ENCODE measurements around the gene LRRC3C.

LRRC3C gene

DNA sequence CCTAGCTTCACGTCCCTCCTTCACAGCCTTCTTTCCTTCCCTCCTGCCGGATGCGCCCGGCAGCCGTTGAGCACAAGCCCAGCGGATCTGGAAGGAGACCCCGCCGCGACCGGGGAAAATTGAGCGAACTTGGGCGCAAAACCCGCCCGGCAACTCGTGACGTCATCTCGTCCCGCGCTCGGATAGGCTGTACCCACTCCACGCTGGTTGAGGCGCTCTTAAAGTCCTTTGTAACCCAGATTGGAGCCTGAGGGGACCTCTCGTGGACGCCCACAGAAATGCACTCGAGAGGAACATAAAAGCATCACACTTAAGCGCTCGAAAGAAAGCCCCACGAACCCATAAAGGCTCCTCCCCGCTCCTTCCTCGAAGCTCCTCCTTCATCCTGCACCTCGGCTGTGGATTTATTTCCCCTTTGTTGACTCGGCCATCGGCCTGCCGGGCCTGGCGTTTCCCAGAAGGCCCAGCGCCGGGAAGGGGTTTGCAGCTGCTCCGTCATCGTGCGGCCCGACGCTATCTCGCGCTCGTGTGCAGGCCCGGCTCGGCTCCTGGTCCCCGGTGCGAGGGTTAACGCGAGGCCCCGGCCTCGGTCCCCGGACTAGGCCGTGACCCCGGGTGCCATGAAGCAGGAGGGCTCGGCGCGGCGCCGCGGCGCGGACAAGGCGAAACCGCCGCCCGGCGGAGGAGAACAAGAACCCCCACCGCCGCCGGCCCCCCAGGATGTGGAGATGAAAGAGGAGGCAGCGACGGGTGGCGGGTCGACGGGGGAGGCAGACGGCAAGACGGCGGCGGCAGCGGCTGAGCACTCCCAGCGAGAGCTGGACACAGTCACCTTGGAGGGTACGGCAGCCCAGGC is 53.0 kb downstream of the LRRC3C start, which contains the start of gene PSMD3:
PSMD3 (plus strand) TSS at position 457 of the 856 bp plus-strand sequence; CDS start at position 621, 164 bp downstream.
- H3K9me2 ChIP-seq (replicated peaks; ENCODE audit: insufficient read depth, low read length) = no peaks in the 10 kb centered on the region
- H2AFZ ChIP-seq (ENCODE audit: low read length) = peak within 1 kb of the TSS; percentile 92
- no peaks in the 10 kb centered on the region for H3K9me3 ChIP-seq (replicated peaks; ENCODE audit: insufficient read depth, low read length)
- H3K4me3 ChIP-seq (ENCODE audit: low read length) = peak within 1 kb of the TSS; percentile 90
- peaks cover 6% of the 10 kb centered on the region; the same call in 1 of the 2 replicates for H3K27me3 ChIP-seq (replicated peaks; ENCODE audit: insufficient read depth, low read length)
- H3K9ac ChIP-seq (ENCODE audit: low read length) = peak within 1 kb of the TSS; percentile 99
- peaks cover 17% of the 10 kb centered on the region; the same call in 1 of the 2 replicates for H3K4me1 ChIP-seq (ENCODE audit: low read length)
- H3K4me2 ChIP-seq (ENCODE audit: low read depth, low read length) = peak within 1 kb of the TSS; percentile 93
- peak; percentile 99 for DNase-seq
- no peak for TF ChIP-seq EZH2phosphoT487 (IDR thresholded peaks at IDR 0.05; ENCODE audit: low read length)
- TF ChIP-seq EZH2 (optimal IDR thresholded peaks at IDR 0.05; ENCODE audit: low read depth, low read length) = no peak
- TF ChIP-seq, protein P1, sequence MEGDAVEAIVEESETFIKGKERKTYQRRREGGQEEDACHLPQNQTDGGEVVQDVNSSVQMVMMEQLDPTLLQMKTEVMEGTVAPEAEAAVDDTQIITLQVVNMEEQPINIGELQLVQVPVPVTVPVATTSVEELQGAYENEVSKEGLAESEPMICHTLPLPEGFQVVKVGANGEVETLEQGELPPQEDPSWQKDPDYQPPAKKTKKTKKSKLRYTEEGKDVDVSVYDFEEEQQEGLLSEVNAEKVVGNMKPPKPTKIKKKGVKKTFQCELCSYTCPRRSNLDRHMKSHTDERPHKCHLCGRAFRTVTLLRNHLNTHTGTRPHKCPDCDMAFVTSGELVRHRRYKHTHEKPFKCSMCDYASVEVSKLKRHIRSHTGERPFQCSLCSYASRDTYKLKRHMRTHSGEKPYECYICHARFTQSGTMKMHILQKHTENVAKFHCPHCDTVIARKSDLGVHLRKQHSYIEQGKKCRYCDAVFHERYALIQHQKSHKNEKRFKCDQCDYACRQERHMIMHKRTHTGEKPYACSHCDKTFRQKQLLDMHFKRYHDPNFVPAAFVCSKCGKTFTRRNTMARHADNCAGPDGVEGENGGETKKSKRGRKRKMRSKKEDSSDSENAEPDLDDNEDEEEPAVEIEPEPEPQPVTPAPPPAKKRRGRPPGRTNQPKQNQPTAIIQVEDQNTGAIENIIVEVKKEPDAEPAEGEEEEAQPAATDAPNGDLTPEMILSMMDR (IDR thresholded peaks at IDR 0.05; ENCODE audit: low read length) = peak; percentile 72
- H3K36me3 ChIP-seq (replicated peaks; ENCODE audit: insufficient read depth, low read length) = peaks cover 7% of the 10 kb centered on the region
- H3K79me2 ChIP-seq (ENCODE audit: low read length) = peaks cover 47% of the 10 kb centered on the region
- no peaks in the 10 kb centered on the region for H3F3A ChIP-seq (ENCODE audit: insufficient read depth, low read length)
- H4K20me1 ChIP-seq (ENCODE audit: insufficient read depth, low read length) = peaks cover 6% of the 10 kb centered on the region; the same call in 1 of the 2 replicates
- peak within 1 kb of the TSS; percentile 83 for H3K27ac ChIP-seq (ENCODE audit: low read length)

DNA sequence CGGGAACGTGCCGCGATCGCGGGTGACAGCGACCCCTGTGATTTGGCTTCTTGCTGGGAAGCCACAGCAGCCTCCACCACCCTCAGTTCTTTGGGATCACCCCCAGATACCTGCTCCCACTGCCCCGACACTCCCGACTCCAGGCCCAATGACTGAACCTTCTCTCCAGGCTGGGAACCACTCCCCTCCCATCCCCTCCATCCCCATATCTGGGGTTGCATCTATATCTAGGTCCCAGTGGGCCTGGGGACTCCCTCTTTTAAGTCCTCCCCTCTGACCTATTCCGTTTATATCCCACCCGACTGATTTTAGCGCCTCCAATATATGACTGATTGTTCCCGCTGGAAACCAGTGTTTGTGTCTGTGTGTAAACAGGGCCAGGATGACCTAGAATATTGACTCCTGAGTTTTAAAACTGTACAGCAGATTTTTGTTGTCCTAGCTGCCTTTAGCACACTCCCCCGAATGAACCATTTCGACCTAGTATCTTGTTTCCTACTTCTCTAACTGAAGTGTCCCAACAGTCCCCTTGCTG is 53.7 kb downstream of the LRRC3C start:
- DNase-seq = no peak
- no peak for TF ChIP-seq EZH2 (optimal IDR thresholded peaks at IDR 0.05; ENCODE audit: low read depth, low read length)
- TF ChIP-seq EZH2phosphoT487 (IDR thresholded peaks at IDR 0.05; ENCODE audit: low read length) = no peak
- TF ChIP-seq, protein P1 (IDR thresholded peaks at IDR 0.05; ENCODE audit: low read length) = no peak
- H4K20me1 ChIP-seq (ENCODE audit: insufficient read depth, low read length) = peaks cover 6% of the 10 kb centered on the region; the same call in 1 of the 2 replicates
- peak overlapping the region; percentile 83 for H3K27ac ChIP-seq (ENCODE audit: low read length)
- H3K9ac ChIP-seq (ENCODE audit: low read length) = peak overlapping the region; percentile 99
- H3K9me3 ChIP-seq (replicated peaks; ENCODE audit: insufficient read depth, low read length) = no peaks in the 10 kb centered on the region
- peak overlapping the region; percentile 90 for H3K4me2 ChIP-seq (ENCODE audit: low read depth, low read length)
- peaks cover 54% of the 10 kb centered on the region for H3K79me2 ChIP-seq (ENCODE audit: low read length)
- H3K4me3 ChIP-seq (ENCODE audit: low read length) = peak overlapping the region; percentile 90
- peak overlapping the region; percentile 51 for H2AFZ ChIP-seq (ENCODE audit: low read length)
- peaks cover 17% of the 10 kb centered on the region; the same call in 1 of the 2 replicates for H3K4me1 ChIP-seq (ENCODE audit: low read length)
- no peaks in the 10 kb centered on the region for H3F3A ChIP-seq (ENCODE audit: insufficient read depth, low read length)
- H3K9me2 ChIP-seq (replicated peaks; ENCODE audit: insufficient read depth, low read length) = no peaks in the 10 kb centered on the region
- H3K36me3 ChIP-seq (replicated peaks; ENCODE audit: insufficient read depth, low read length) = peaks cover 9% of the 10 kb centered on the region
- peaks cover 6% of the 10 kb centered on the region; the same call in 1 of the 2 replicates for H3K27me3 ChIP-seq (replicated peaks; ENCODE audit: insufficient read depth, low read length)

DNA sequence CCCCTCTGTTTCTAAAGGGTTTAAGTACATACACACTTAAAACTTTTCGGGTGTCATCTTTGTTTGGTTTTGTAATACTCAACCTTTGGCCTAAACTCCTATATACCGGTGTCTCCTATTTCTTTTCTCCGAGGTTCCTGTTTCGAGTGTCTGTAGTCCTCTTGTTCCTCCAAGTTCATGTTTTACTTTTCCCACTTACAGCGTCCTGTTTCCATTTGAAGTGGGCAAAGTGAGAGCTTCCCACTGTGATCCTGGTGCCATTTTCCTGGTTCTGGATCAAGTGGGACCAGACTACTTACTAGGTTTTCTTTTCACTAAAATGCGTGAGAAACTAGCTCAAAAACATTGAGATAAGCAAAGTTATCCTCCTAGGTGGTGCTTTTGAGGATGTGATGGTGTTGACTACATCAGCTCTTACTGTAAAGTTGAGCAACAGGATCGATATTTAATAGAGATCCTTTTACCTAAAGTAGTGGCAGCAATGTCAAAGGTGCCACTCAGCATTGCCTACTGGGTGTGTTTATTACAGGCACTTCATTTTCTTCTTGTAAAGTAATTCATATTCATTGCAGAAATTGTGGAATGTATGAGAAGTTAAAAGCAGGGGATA is 54.3 kb downstream of the LRRC3C start:
- Histone ChIP-seq H2AFZ (ENCODE audit: low read length) (no peak overlapping the region), H3K36me3 (replicated peaks; ENCODE audit: insufficient read depth, low read length) (peaks cover 14% of the 10 kb centered on the region), H3K9ac (ENCODE audit: low read length) (peak overlapping the region; percentile 99), H3K9me2 (replicated peaks; ENCODE audit: insufficient read depth, low read length) (no peaks in the 10 kb centered on the region), H3K4me2 (ENCODE audit: low read depth, low read length) (peak overlapping the region; percentile 90), H3K9me3 (replicated peaks; ENCODE audit: insufficient read depth, low read length) (no peaks in the 10 kb centered on the region), H3K27me3 (replicated peaks; ENCODE audit: insufficient read depth, low read length) (peaks cover 6% of the 10 kb centered on the region; the same call in 1 of the 2 replicates), H4K20me1 (ENCODE audit: insufficient read depth, low read length) (peaks cover 6% of the 10 kb centered on the region; the same call in 1 of the 2 replicates), H3K4me3 (ENCODE audit: low read length) (peak overlapping the region; percentile 90), H3K27ac (ENCODE audit: low read length) (peak overlapping the region; percentile 83; the same call in 1 of the 2 replicates), H3K4me1 (ENCODE audit: low read length) (peaks cover 17% of the 10 kb centered on the region; the same call in 1 of the 2 replicates), H3F3A (ENCODE audit: insufficient read depth, low read length) (no peaks in the 10 kb centered on the region), H3K79me2 (ENCODE audit: low read length) (peaks cover 60% of the 10 kb centered on the region)
- no peak for DNase-seq
- TF ChIP-seq EZH2phosphoT487 (IDR thresholded peaks at IDR 0.05; ENCODE audit: low read length) (no peak), EZH2 (optimal IDR thresholded peaks at IDR 0.05; ENCODE audit: low read depth, low read length) (no peak)
- TF ChIP-seq, protein P1 (IDR thresholded peaks at IDR 0.05; ENCODE audit: low read length) = no peak

All from MM.1S (cell line).